HepG2 (cell line): ENCODE results near the gene PPM1H. TPM values are rescaled to one million over a fixed set of nuclear protein-coding genes. Genes with fewer than 3 reads are reported as not detected.

Source experiments
- ATAC-seq: fragments of 200-7000 bp; cut with Tn5 transposase; 3 replicates; pipeline ENCODE4 v1.9.1; 2020; ENCODE audit warnings: mild to moderate bottlenecking, moderate library complexity
- BruUV-seq: library from RNA; stranded (reverse); fragments of 400-500 nt; replicated peaks from 2 replicates; lab custom pipeline; 2021; lab: Mats Ljungman, UMichigan
- CTCF ChIA-PET: fragments of 300-600 bp; formaldehyde crosslinking; extraction: SDS; loops from one replicate; lab custom pipeline; 2021; ENCODE audit warnings: low total read pairs, inconsistent platforms, low intra/inter-chr PET ratio; lab: Yijun Ruan, JAX
- POLR2A ChIA-PET: fragments of 350-600 bp; sonication (Branson Sonifier 250); formaldehyde crosslinking; loops from one replicate; lab custom pipeline; 2020; ENCODE audit warnings: antibody characterized with exemption, inconsistent platforms; lab: Yijun Ruan, JAX
- DNase-seq: peaks from one replicate; pipeline ENCODE4 v3.0.0-alpha.2; 2015; ENCODE audit warnings: low spot score
- FAIRE-seq: peaks from 3 replicates; lab custom pipeline; 2011; peaks lifted over from hg19 to GRCh38; lab: Jason Lieb, UNC
- H2AFZ ChIP-seq: one replicate; pipeline ENCODE4 v1.6.1; 2011; ENCODE audit warnings: low read length, inconsistent platforms
- H3K27ac ChIP-seq: fragments of 300-600 bp; 3 replicates; pipeline ENCODE4 v1.8.0; 2011; ENCODE audit warnings: mixed run types, mild to moderate bottlenecking, mixed read lengths, low read length, inconsistent platforms; ENCODE audit not compliant: insufficient read depth; ENCODE audit errors: extremely low read length
- H3K27me3 ChIP-seq, 2 experiments: fragments of 200-600 bp in 1 of 2; 2 replicates in 1 of 2; 3 replicates in 1 of 2; pipeline versions ENCODE4 v1.6.0 to v1.8.0; 2011; ENCODE audit warnings: low read length in 2 of 2, mild to moderate bottlenecking in 2 of 2, moderate library complexity in 2 of 2, inconsistent platforms in 1 of 2; ENCODE audit not compliant: insufficient read depth in 2 of 2, control insufficient read depth in 1 of 2
- H3K36me3 ChIP-seq, 2 experiments: fragments of 200-600 bp in 1 of 2; replicated peaks in 1 of 2; 2 replicates in 1 of 2; 3 replicates in 1 of 2; pipeline versions ENCODE4 v1.5.1 to v1.8.0; 2011; ENCODE audit warnings: low read length in 2 of 2, inconsistent platforms in 1 of 2; ENCODE audit not compliant: insufficient read depth in 2 of 2, control insufficient read depth in 1 of 2
- H3K4me1 ChIP-seq: 2 replicates; pipeline ENCODE4 v1.5.1; 2012; ENCODE audit warnings: low read length, inconsistent platforms; ENCODE audit not compliant: insufficient read depth
- H3K4me2 ChIP-seq: 2 replicates; pipeline ENCODE4 v1.6.0; 2011; ENCODE audit warnings: low read depth, low read length, inconsistent platforms
- H3K4me3 ChIP-seq, 3 experiments: fragments of 200-600 bp in 1 of 3; sonication (generic), shearing (Covaris generic) in 1 of 3; replicated peaks in 1 of 3; 2 replicates each; pipeline ENCODE4 v1.5.1; 2011 to 2016; ENCODE audit warnings: low read length in 3 of 3, inconsistent platforms in 2 of 3, low read depth in 2 of 3, mild to moderate bottlenecking in 2 of 3, control low read depth in 1 of 3, mixed read lengths in 1 of 3; ENCODE audit not compliant: insufficient read depth in 1 of 3
- H3K79me2 ChIP-seq: one replicate; pipeline ENCODE4 v1.6.1; 2011; ENCODE audit warnings: low read length, inconsistent platforms; ENCODE audit not compliant: insufficient read depth
- H3K9ac ChIP-seq: 2 replicates; pipeline ENCODE4 v1.6.0; 2011; ENCODE audit warnings: mild to moderate bottlenecking, low read depth, low read length, inconsistent platforms; ENCODE audit not compliant: insufficient read depth
- H3K9me3 ChIP-seq: 2 replicates; pipeline ENCODE4 v1.5.1; 2012; ENCODE audit warnings: mild to moderate bottlenecking, low read length
- H4K20me1 ChIP-seq: 2 replicates; pipeline ENCODE4 v1.6.0; 2011; ENCODE audit warnings: inconsistent platforms, mild to moderate bottlenecking, low read length, moderate library complexity; ENCODE audit not compliant: insufficient read depth
- ATF7-NPFF ChIP-seq: sonication (generic); formaldehyde crosslinking; IDR thresholded peaks from 2 replicates; pipeline ENCODE4 v1.8.1; 2023; ENCODE audit warnings: mild to moderate bottlenecking, low read depth, missing genetic modification reagents, moderate library complexity
- HDAC2 ChIP-seq: sonication (generic); formaldehyde crosslinking; IDR thresholded peaks from 2 replicates; pipeline ENCODE4 v1.4.0; 2020; ENCODE audit warnings: missing genetic modification reagents
- MAX ChIP-seq: IDR thresholded peaks from 2 replicates; pipeline ENCODE4 v1.6.1; 2012; ENCODE audit warnings: inconsistent platforms
- MAZ ChIP-seq, 2 experiments: sonication (generic) in 1 of 2; formaldehyde crosslinking in 1 of 2; IDR thresholded peaks; 2 replicates each; pipeline versions ENCODE4 v1.5.0 to v1.6.1; 2012 to 2020; ENCODE audit warnings: low read depth in 2 of 2, mild to moderate bottlenecking in 2 of 2, borderline replicate concordance in 1 of 2, improper control_type of control experiment in 1 of 2, low read length in 1 of 2, missing genetic modification reagents in 1 of 2, moderate library complexity in 1 of 2
- NFIB ChIP-seq: sonication (generic); formaldehyde crosslinking; IDR thresholded peaks from 2 replicates; pipeline ENCODE4 v1.9.0; 2021; ENCODE audit warnings: missing genetic modification reagents, mild to moderate bottlenecking, borderline replicate concordance
- PTBP1 ChIP-seq: fragments of 200-400 bp; formaldehyde crosslinking; IDR thresholded peaks from 2 replicates; pipeline ENCODE4 v1.6.1; 2018; ENCODE audit warnings: low read length, low read depth; ENCODE audit not compliant: poor library complexity, severe bottlenecking
- REXO4 ChIP-seq: sonication (generic); formaldehyde crosslinking; IDR thresholded peaks from 2 replicates; pipeline ENCODE4 v1.8.0; 2022; ENCODE audit warnings: missing genetic modification reagents, mild to moderate bottlenecking, borderline replicate concordance
- SPEN ChIP-seq: sonication (generic); formaldehyde crosslinking; IDR thresholded peaks from 2 replicates; pipeline ENCODE4 v1.5.1; 2020; ENCODE audit warnings: low read depth, mild to moderate bottlenecking, missing genetic modification reagents
- TAF15 ChIP-seq: fragments of 200-400 bp; formaldehyde crosslinking; IDR thresholded peaks from one replicate; pipeline ENCODE4 v1.6.1; 2018; ENCODE audit warnings: mild to moderate bottlenecking, low read depth, low read length; ENCODE audit not compliant: poor library complexity, severe bottlenecking
- ZC3H4 ChIP-seq: sonication (generic); formaldehyde crosslinking; IDR thresholded peaks from 2 replicates; pipeline ENCODE4 v1.4.0; 2020; ENCODE audit warnings: missing genetic modification reagents, borderline replicate concordance
- ZNF235 ChIP-seq: sonication (generic); formaldehyde crosslinking; IDR thresholded peaks from 2 replicates; pipeline ENCODE4 v1.8.1; 2023; ENCODE audit warnings: mild to moderate bottlenecking, missing genetic modification reagents, borderline replicate concordance
- ZNF383 ChIP-seq: sonication (generic); formaldehyde crosslinking; IDR thresholded peaks from 2 replicates; pipeline ENCODE4 v1.4.0; 2020; ENCODE audit warnings: missing genetic modification reagents, mild to moderate bottlenecking, borderline replicate concordance
- ZNF737 ChIP-seq: sonication (generic); formaldehyde crosslinking; IDR thresholded peaks from 2 replicates; pipeline ENCODE4 v1.5.0; 2020; ENCODE audit warnings: missing genetic modification reagents, mild to moderate bottlenecking, borderline replicate concordance
- WGBS: methylation state at CpG from one replicate; pipeline ENCODE4 v1.1.6; 2017; ENCODE audit warnings: low lambda C conversion rate; 5-methylcytosine and 5-hydroxymethylcytosine counted together
- in situ Hi-C: cut with HindIII; loops from 2 replicates; pipeline ENCODE4 v1.10.0; 2017; ENCODE audit warnings: low pct_unique_long_range_greater_than_20kb; ENCODE audit not compliant: extremely low pct_ligation_motif_present
- intact Hi-C: fragments of 100-400 bp; cut with micrococcal nuclease; formaldehyde crosslinking; loops from one replicate; pipeline ENCODE4 v1.10.0; 2022; ENCODE audit not compliant: unreplicated experiment
- polyA plus RNA-seq, 8 experiments: library from polyadenylated mRNA; depleted of rRNA in 3 of 8; stranded (reverse) in 7 of 8; unstranded in 1 of 8; fragments of >200 nt; fragmentation: Illumina TruSeq in 4 of 8; extraction: Trizol in 4 of 8; gene quantifications; 2 replicates each; pipeline versions ENCODE4 v1.2.1 to v1.2.3, GENCODE V29; 2011 to 2016; ENCODE audit warnings: low read depth in 4 of 8, missing spikeins in 1 of 8, mixed read lengths in 1 of 8; ENCODE audit not compliant: insufficient read depth in 1 of 8
- total RNA-seq, 5 experiments: library from RNA; depleted of rRNA; stranded (reverse); fragments of >200 nt; fragmentation: Illumina TruSeq; extraction: Trizol; gene quantifications; 2 replicates each; pipeline ENCODE4 v1.2.3, GENCODE V29; 2016; ENCODE audit warnings: low read depth in 1 of 5

PPM1H gene
- total and polyA plus RNA-seq, 2 of the 13 experiments (the other 11 are each of a cell fraction or from before 2014, with no cell fraction given) = 29.1 to 38.1 TPM

GRCh38 chr12:62758216-62758615 lies 176.7 kb downstream of the PPM1H start:
- no peak for FAIRE-seq
- ATAC-seq = no peak
- H3K79me2 ChIP-seq = no peaks in the 10 kb centered on the region
- H3K36me3 ChIP-seq = peaks cover 5 to 36% of the 10 kb centered on the region in 2 experiments
- H3K4me3 ChIP-seq = no peak overlapping the region
- no peak overlapping the region for H3K9ac ChIP-seq
- no peaks in the 10 kb centered on the region for H3K27me3 ChIP-seq
- no TSS peak for BruUV-seq
- peaks cover 9% of the 10 kb centered on the region for H4K20me1 ChIP-seq
- TF ChIP-seq REXO4 (CRISPR knock-in tag) = no peak
- no peak for TF ChIP-seq NFIB (CRISPR knock-in tag)
- no peak for TF ChIP-seq PTBP1
- TF ChIP-seq ZNF235 (CRISPR knock-in tag) = no peak
- no peak for TF ChIP-seq HDAC2
- no peak for TF ChIP-seq ZNF737
- TF ChIP-seq ZC3H4 (CRISPR knock-in tag) = no peak
- TF ChIP-seq TAF15 = no peak
- no peak for TF ChIP-seq MAZ (IDR thresholded peaks at IDR 0.05; ENCODE audit: borderline replicate concordance, low read depth, low read length)
- TF ChIP-seq MAZ (CRISPR knock-in tag; IDR thresholded peaks at IDR 0.05; ENCODE audit: low read depth) = no peak
- no peak for TF ChIP-seq MAX
- TF ChIP-seq ZNF383 = no peak
- TF ChIP-seq SPEN (CRISPR knock-in tag) = no peak
- no peak for TF ChIP-seq ATF7-NPFF (CRISPR knock-in tag)
- no peak overlapping the region for H3K27ac ChIP-seq
- intact Hi-C loops = no loop called here
- CTCF ChIA-PET = no interaction called here
- peaks cover 47% of the 10 kb centered on the region for H3K4me1 ChIP-seq
- in situ Hi-C loops = no loop called here
- POLR2A ChIA-PET = no interaction called here
- DNase-seq = no peak
- no peaks in the 10 kb centered on the region for H3K9me3 ChIP-seq
- no peak overlapping the region for H2AFZ ChIP-seq
- no peak overlapping the region for H3K4me2 ChIP-seq
- WGBS = 77% methylated on average over 1 of the region's 1 CpG
